Activated CD4-positive, alpha-beta T cell treated with anti-CD3 and anti-CD28 coated beads, Interleukin-2, amount 50 U/mL, for 1 hour (primary cell): Measurements from ENCODE around the gene PEX11G.

Source experiments
- DNase-seq: peaks from one replicate; pipeline ENCODE4 v3.0.0-alpha.2; 2020

The PEX11G gene

DNA sequence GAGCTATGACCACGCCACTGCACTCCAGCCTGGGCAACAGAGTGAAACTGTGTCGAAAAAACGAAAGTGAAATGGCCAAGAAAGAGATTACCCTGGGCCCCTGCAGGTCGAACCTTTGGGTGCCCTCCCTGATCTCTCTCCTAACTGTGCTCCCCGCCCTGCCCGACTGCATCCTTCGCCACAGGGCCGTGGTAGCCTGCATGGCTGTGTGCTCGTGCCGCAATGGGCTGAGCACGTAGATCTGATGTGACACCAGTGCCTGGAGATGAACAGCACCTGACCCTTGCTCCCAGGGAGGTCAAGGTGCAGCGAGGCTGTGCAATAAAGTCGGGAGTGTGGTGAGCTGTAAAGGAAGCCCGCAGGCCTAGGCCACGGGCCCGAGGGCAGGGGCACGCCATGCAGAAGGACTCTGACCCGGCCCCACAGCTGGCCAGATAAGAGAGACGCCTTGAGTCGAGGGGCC lies 60.2 kb downstream of the PEX11G start:
- DNase-seq = no peak

DNA sequence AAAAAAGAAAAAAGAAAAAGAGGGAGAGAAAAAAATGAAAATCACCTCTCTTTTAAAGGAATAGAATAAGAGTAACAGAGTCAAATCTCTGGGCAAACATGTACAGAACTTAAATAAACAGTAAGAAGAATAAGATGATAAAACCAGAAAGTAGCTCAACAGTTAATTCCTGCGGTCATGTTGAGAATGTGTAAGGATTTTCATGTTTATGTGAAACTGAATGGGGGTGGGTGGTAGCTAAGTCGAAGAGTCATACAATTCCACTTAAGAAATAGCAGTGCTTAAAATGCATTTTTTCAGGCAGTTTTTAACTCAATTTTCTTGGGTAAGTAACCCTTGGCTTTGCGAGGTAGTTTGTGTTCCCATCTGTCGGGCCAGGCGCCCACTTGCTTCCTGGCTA lies 60.9 kb downstream of the PEX11G start:
- DNase-seq = no peak

DNA sequence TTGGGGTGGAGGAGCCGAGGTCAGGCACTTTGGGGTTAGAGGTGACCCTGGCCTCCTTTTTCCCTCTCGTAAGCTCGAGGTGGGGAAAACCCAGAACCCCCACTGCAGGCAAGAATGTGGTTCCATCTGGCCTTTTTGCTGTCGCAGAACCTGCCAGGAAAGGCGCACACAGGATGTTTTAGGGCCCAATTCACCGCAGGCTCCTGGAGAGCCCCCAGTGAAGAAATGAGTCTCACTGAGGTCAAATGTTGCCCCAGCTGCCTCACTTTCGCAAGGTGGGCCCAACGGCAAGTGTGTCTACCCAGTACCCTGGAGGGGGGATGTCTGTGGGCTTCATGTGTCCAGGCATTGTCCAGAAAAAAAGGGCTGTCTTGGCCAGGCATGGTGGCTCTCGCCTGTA lies 61.8 kb downstream of the PEX11G start:
- DNase-seq = peak; percentile 8
